ENCODE measurements around the gene GLOD5.

DNA sequence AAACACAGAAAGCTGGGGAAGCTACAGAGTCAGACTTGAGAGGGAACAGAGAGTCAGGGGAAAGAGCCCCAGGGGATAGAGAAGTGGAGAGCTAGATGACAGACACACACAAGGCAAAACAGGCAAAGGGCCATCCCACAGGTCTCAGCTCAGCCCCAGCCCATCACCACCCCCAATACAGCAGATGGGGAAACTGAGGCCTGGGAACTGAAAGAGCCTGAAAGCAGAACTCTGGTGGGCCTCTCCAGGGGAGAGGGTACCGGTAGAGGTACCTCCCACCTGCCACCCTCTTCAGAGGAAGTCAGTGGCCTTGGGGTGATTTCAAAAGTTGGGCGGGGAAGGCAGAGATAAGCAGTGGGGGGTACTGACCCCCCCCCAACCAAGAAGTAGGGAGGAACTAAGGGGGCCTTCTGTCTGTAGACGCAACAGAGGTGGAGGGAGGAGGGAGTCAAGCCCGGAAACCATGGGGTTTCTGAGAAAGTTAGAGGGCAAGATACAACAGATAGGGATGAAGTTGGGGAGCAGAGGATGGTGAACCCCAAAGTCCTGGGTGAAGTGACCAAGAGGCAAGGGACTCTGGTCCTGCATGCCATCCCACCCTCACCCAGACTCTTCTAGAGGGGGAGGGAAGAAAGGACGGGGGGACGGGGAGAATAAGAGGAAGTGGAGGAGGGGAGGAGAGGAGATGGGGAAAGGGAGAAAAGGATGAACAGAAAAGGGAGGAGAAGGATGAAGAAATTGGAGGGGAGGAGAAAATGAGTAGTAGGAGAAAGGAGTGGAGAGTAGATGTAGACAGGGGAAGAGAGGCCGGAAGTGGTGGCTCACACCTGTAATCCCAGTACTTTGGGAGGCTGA is 28.0 kb downstream of the GLOD5 start:
- TF ChIP-seq, protein P1, sequence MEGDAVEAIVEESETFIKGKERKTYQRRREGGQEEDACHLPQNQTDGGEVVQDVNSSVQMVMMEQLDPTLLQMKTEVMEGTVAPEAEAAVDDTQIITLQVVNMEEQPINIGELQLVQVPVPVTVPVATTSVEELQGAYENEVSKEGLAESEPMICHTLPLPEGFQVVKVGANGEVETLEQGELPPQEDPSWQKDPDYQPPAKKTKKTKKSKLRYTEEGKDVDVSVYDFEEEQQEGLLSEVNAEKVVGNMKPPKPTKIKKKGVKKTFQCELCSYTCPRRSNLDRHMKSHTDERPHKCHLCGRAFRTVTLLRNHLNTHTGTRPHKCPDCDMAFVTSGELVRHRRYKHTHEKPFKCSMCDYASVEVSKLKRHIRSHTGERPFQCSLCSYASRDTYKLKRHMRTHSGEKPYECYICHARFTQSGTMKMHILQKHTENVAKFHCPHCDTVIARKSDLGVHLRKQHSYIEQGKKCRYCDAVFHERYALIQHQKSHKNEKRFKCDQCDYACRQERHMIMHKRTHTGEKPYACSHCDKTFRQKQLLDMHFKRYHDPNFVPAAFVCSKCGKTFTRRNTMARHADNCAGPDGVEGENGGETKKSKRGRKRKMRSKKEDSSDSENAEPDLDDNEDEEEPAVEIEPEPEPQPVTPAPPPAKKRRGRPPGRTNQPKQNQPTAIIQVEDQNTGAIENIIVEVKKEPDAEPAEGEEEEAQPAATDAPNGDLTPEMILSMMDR (IDR thresholded peaks at IDR 0.05; ENCODE audit: low read depth, low read length): no peak
- no peak for TF ChIP-seq EZH2phosphoT487 (IDR thresholded peaks at IDR 0.05; ENCODE audit: low read depth)

Data from OCI-LY3 (cell line).